GM12892 (cell line): ENCODE measurements around the gene ABCG5.

Experiments used
- POLR2A ChIP-seq: IDR thresholded peaks from 2 replicates; pipeline ENCODE4 v1.6.1; 2011; ENCODE audit warnings: low read depth, low read length, control low read depth
- POLR2AphosphoS5 ChIP-seq: IDR thresholded peaks from 2 replicates; pipeline ENCODE4 v1.6.1; 2011; ENCODE audit warnings: low read depth, low read length, control low read depth
- TAF1 ChIP-seq: IDR thresholded peaks from 2 replicates; pipeline ENCODE4 v1.6.1; 2011; ENCODE audit warnings: low read depth, mild to moderate bottlenecking, control low read depth, low read length, borderline replicate concordance

DNA sequence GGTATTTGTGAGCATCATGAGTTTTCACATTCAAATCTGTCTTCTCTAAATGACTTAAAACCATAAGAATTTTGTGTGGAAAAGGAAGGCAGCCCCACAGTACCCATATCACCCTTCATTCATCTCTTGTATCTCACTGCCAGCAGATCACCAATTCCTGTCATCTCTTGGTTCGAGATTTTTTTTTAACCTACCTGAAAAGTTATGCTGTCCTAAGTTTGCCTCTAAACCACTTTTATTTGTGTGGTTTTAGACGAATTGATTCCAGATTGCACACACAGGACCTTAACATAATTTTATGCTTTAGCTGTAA is 32.0 kb downstream of the ABCG5 start:
- no peak for TF ChIP-seq TAF1
- no peak for TF ChIP-seq POLR2A
- no peak for TF ChIP-seq POLR2AphosphoS5
